Fibroblast of villous mesenchyme (primary cell): ENCODE measurements around the gene STARD10. TPM values are rescaled to one million over a fixed set of nuclear protein-coding genes. Genes with fewer than 3 reads are reported as not detected.
A peak's percentile ranks its signal among the peaks of the same experiment; 100 is the strongest.

Experiments
- DNase-seq: peaks from one replicate; pipeline ENCODE4 v3.0.0-alpha.2; 2010; ENCODE audit warnings: low read depth
- H3K4me3 ChIP-seq: 2 replicates; pipeline ENCODE4 v1.5.1; 2011; ENCODE audit warnings: low read depth, mild to moderate bottlenecking, low read length
- total RNA-seq: library from RNA; depleted of rRNA; stranded (reverse); fragments of >200 nt; gene quantifications from 2 replicates; pipeline ENCODE4 v1.2.3, GENCODE V29; 2012
- TF ChIP-seq, protein P1 (sequence below): IDR thresholded peaks from 2 replicates; pipeline ENCODE4 v1.5.1; 2012; ENCODE audit warnings: low read depth, mild to moderate bottlenecking, low read length; ENCODE audit not compliant: insufficient read depth

Gene STARD10
- total RNA-seq, 1 donor, result 34.5 TPM

DNA sequence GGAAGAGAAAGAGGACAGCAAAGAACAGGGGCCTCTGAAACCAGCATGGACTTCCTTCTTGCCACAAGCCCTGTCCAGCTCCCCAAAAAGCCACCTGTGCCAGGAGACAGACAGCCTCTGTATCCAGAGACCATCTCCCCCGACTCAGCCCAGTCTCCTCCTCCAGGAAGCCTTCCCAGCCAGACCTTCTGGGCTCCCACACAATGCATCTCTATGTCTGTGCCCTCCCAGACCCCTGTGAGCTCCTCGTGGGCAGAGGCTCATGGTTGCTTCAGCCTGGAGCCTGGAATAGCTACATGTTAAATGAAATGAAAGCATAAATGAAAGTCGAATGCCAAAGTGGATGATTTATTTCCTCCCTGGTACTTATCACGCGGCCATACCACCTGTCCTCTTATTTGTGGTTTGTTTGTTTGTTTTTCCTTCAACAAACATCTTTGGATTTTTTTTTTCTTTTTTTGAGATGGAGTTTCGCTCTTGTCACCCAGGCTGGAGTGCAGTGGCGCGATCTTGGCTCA lies 34.3 kb downstream of the STARD10 start:
- no peak for DNase-seq
- no peak overlapping the region for H3K4me3 ChIP-seq
- TF ChIP-seq, protein P1, sequence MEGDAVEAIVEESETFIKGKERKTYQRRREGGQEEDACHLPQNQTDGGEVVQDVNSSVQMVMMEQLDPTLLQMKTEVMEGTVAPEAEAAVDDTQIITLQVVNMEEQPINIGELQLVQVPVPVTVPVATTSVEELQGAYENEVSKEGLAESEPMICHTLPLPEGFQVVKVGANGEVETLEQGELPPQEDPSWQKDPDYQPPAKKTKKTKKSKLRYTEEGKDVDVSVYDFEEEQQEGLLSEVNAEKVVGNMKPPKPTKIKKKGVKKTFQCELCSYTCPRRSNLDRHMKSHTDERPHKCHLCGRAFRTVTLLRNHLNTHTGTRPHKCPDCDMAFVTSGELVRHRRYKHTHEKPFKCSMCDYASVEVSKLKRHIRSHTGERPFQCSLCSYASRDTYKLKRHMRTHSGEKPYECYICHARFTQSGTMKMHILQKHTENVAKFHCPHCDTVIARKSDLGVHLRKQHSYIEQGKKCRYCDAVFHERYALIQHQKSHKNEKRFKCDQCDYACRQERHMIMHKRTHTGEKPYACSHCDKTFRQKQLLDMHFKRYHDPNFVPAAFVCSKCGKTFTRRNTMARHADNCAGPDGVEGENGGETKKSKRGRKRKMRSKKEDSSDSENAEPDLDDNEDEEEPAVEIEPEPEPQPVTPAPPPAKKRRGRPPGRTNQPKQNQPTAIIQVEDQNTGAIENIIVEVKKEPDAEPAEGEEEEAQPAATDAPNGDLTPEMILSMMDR, result no peak

DNA sequence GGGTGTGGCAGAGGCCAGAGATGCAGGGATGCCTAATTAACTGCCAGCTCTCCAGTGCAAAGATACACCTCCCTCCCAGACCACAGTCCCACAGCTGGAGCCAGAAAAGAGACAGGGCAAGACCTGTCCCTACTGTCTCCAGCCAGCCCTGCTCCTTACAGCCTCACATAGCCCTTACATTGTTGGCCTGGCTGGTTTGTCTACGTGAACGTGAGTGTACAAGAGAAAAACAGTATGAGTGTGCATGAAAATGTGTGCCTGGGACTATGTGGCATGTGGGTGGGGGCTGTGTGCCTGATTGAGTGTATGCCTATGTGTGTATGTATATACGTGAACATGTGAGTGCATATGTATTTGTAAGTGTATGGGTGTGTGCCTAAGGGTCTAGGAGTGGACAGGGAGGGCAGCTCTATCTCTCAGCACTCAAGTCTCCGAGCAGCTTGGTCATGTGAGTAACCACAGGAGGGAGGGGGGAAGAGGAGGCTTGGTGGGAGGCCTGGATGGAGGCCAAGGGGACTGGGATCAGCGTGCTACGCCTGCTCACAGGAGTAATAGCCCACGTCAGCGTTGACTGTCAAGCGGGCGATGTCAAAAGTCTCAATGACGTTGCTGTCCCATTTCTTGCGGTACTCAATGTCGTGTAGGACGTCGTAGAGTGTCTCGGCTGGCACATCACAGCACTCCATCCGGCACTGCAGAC lies 35.0 kb downstream of the STARD10 start:
- DNase-seq, result peak; percentile 91

DNA sequence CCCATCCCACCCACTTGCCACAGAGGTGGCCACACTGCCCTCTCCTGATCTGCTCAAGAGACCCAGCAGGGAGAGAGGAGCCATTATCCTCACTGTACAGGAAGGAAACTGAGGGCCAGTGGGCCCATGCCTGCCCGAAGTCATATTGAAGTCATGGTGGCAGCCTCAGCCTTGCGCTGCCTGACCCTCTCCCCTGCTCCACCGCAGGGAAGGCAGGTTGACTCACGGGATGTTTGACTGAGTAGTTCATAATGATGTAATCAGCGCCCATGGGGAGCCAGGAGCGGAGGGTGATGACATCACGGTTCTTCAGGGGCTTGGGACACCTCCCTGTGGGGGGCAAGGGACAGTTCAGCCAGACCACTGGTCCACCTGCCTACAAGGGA lies 35.5 kb downstream of the STARD10 start:
- DNase-seq, result peak; percentile 48
- H3K4me3 ChIP-seq, result no peak overlapping the region
- TF ChIP-seq, protein P1, result no peak

More for the DNA sequence above, 35.0 kb downstream of the STARD10 start:
- TF ChIP-seq, protein P1, result no peak
- H3K4me3 ChIP-seq, result no peak overlapping the region

DNA sequence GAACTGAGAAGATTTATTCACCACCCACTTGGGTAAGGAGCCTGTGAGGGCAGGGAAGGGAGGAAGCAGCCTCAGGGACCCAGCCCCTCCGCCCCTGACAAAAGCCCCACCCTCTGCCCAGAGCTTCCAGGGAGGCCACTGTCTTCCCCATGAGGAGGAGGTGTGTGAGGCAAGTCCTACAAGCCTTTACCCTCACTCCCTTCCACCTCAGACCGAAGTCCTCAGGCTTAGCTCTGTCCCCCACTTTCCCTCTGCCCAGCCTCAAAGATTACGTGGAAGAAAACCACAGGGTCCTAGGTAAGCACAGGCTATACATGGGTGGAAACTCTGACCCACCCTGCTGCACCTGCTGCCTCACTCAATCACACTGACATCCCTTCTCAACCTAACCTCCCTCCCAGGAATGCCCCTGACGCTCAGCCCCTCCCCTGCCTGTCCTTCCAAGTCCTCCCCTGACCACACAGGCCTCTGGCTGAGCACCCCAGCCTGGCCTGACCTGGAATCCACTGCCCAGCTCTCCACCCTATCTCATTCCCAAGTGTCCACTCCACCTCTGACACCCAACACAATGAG lies 38.0 kb downstream of the STARD10 start:
- no peak overlapping the region for H3K4me3 ChIP-seq
- DNase-seq, result no peak
- TF ChIP-seq, protein P1, result no peak

DNA sequence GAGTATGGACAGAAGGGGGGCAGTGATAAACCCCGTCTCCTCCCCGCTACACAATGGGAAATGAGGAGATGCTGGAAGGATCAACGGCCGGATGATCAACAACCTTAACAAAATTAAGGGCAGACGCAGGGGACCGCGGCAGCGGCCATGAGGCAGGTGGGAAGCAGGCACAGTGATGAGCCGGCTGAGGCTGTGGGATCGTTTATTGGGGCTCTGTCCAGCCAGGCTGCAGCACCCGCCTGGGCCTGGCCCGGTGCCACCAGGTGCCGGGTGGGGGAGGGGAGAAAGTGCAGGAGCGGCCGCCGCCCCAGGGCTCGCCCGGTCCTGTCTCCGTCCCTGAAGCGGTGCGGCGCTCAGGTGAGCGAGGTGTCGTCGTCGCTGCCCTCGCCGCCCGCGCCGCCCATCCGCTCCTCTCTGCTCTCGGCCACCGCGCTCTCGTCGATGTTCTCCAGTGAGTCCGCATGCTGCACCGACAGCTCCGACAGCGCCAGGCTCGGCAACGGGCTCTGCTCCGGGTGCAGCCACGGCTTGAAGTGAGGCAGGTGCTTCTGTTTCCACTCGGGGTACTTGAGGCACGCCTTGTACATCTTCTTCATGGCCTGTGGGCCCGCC lies 39.2 kb downstream of the STARD10 start:
- TF ChIP-seq, protein P1, result no peak
- DNase-seq, result no peak
- H3K4me3 ChIP-seq, result no peak overlapping the region

DNA sequence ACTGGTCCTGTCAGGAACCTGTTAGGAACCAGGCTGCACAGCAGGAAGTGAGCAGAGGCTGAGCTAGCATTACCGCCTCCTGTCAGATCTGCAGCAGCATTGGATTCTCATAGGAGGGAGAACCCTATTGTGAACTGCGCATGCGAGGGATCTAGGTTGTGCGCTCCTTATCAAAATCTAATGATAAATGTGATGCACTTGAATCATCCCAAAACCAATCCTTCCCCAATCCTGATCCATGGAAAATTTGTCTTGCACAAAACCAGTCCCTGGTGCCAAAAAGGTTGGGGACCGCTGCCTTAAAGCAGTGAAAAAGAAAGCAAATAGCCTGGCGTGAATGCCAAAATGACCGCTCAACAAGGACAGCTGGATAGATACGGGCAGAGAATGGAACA lies 39.7 kb downstream of the STARD10 start:
- DNase-seq, result no peak
- TF ChIP-seq, protein P1, result no peak
- H3K4me3 ChIP-seq, result no peak overlapping the region
